Stimulated activated CD4-positive, alpha-beta T cell treated with anti-CD3 and anti-CD28 coated beads, Interleukin-15, amount 100 ng/mL, for 48 hours (primary cell): ENCODE data around the gene PYROXD2.
"Not testable (repeated sequence)": the region's sequence is repeated elsewhere in the genome, so short reads cannot be mapped to it uniquely, and the experiment has no call there.

ENCODE experiments used
- DNase-seq, 2 donors: peaks; one replicate each; pipeline ENCODE4 v3.0.0-alpha.2; 2020; ENCODE audit warnings: low read depth in 2 of 2

Gene PYROXD2

GRCh38 chr10:98391578-98391991 is 23.4 kb downstream of the PYROXD2 start:
- DNase-seq: no peak

GRCh38 chr10:98391065-98391464 is 23.9 kb downstream of the PYROXD2 start:
- no peak for DNase-seq

- no peak for DNase-seq
Observed at GRCh38 chr10:98390406-98390805, 24.6 kb downstream of the PYROXD2 start.

GRCh38 chr10:98389398-98389797 is 25.6 kb downstream of the PYROXD2 start:
- DNase-seq: no peak

- DNase-seq: no peak
Observed at GRCh38 chr10:98388101-98388655, 26.8 kb downstream of the PYROXD2 start.

- no peak for DNase-seq
Observed at GRCh38 chr10:98384531-98385133, 30.4 kb downstream of the PYROXD2 start.

- no peak for DNase-seq
Observed at GRCh38 chr10:98383869-98384268, 31.1 kb downstream of the PYROXD2 start.

- not testable (repeated sequence) for DNase-seq
Observed at GRCh38 chr10:98383134-98383667, 31.8 kb downstream of the PYROXD2 start.

GRCh38 chr10:98382691-98383101 is 32.3 kb downstream of the PYROXD2 start:
- no peak for DNase-seq

- DNase-seq: no peak
Observed at GRCh38 chr10:98380493-98381339, 34.3 kb downstream of the PYROXD2 start.

GRCh38 chr10:98378722-98379121 is 36.3 kb downstream of the PYROXD2 start:
- no peak for DNase-seq

GRCh38 chr10:98377536-98377935 is 37.4 kb downstream of the PYROXD2 start:
- DNase-seq: no peak

GRCh38 chr10:98377001-98377400 is 38.0 kb downstream of the PYROXD2 start:
- no peak for DNase-seq

- no peak for DNase-seq
Observed at GRCh38 chr10:98376485-98376884, 38.5 kb downstream of the PYROXD2 start.

- DNase-seq: no peak
Observed at GRCh38 chr10:98374217-98374985, 40.6 kb downstream of the PYROXD2 start.

- no peak for DNase-seq
Observed at GRCh38 chr10:98373260-98374040, 41.5 kb downstream of the PYROXD2 start.

GRCh38 chr10:98370831-98371820 is 43.9 kb downstream of the PYROXD2 start:
- DNase-seq: no peak

- DNase-seq: no peak
Observed at GRCh38 chr10:98369801-98370200, 45.2 kb downstream of the PYROXD2 start.

GRCh38 chr10:98368644-98369043 is 46.3 kb downstream of the PYROXD2 start:
- DNase-seq: no peak
